K562 (cell line): ENCODE data around the gene CHD5. TPM values are rescaled to one million over a fixed set of nuclear protein-coding genes. Genes with fewer than 3 reads are reported as not detected.
A peak's percentile ranks its signal among the peaks of the same experiment; 100 is the strongest.

Source experiments
- FIP1L1 ChIP-seq: fragments of 200-400 bp; formaldehyde crosslinking; IDR thresholded peaks from 2 replicates; pipeline ENCODE4 v1.6.1; 2018; ENCODE audit warnings: mild to moderate bottlenecking, low read depth, low read length; ENCODE audit not compliant: poor library complexity, severe bottlenecking
- HDAC3 ChIP-seq: fragments of 450-650 bp; IDR thresholded peaks from 2 replicates; pipeline ENCODE4 v1.6.1; 2018; ENCODE audit warnings: borderline replicate concordance, mild to moderate bottlenecking, moderate library complexity; ENCODE audit not compliant: partially characterized antibody
- KHSRP ChIP-seq: fragments of 450-650 bp; IDR thresholded peaks from 2 replicates; pipeline ENCODE4 v1.6.1; 2017
- MED1 ChIP-seq: sonication (generic); formaldehyde crosslinking; IDR thresholded peaks from 2 replicates; pipeline ENCODE4 v1.8.1; 2023; ENCODE audit warnings: missing genetic modification reagents, borderline replicate concordance
- NCOA6 ChIP-seq: fragments of 450-650 bp; IDR thresholded peaks from 2 replicates; pipeline ENCODE4 v1.6.1; 2017; ENCODE audit warnings: mild to moderate bottlenecking
- SAFB ChIP-seq: fragments of 200-400 bp; formaldehyde crosslinking; IDR thresholded peaks from 2 replicates; pipeline ENCODE4 v1.6.1; 2017; ENCODE audit warnings: low read depth, low read length, borderline replicate concordance
- SMARCB1 ChIP-seq: IDR thresholded peaks from 2 replicates; pipeline ENCODE4 v1.6.1; 2011; ENCODE audit warnings: improper control_type of control experiment, low read depth; ENCODE audit not compliant: insufficient read length
- SRF ChIP-seq, 2 experiments: fragments of 250-450, 450-650 bp in 1 of 2; sonication (Bioruptor Pico) in 1 of 2; sonication (generic) in 1 of 2; formaldehyde crosslinking; IDR thresholded peaks; 2 replicates each; pipeline versions ENCODE4 v1.5.0 to v1.5.1; 2020 to 2022; ENCODE audit warnings: mild to moderate bottlenecking in 1 of 2, missing genetic modification reagents in 1 of 2
- THRAP3 ChIP-seq: fragments of 450-650 bp; IDR thresholded peaks from 2 replicates; pipeline ENCODE4 v1.6.1; 2016; ENCODE audit warnings: mild to moderate bottlenecking, inconsistent platforms, borderline replicate concordance
- ZNF79 ChIP-seq: fragments of 250-450 bp; sonication (Bioruptor Pico); IDR thresholded peaks from 2 replicates; pipeline ENCODE4 v1.4.0; 2020; ENCODE audit warnings: low read depth, mild to moderate bottlenecking, moderate library complexity
- polyA plus RNA-seq, 8 experiments: library from polyadenylated mRNA; depleted of rRNA in 4 of 8; stranded (reverse) in 5 of 8; unstranded in 3 of 8; fragments of >200 nt; fragmentation: Nextera tagmentation in 2 of 8; fragmentation: Illumina TruSeq in 1 of 8; extraction: Ambion mirVana in 2 of 8; extraction: Trizol in 1 of 8; gene quantifications; 2 replicates each; pipeline versions ENCODE4 v1.2.1 to v1.2.3, GENCODE V29; 2011 to 2014; ENCODE audit warnings: inconsistent platforms in 1 of 8, missing spikeins in 1 of 8
- total RNA-seq, 7 experiments: library from RNA; depleted of rRNA in 6 of 7; stranded (reverse); fragments of >200 nt in 6 of 7; fragmentation: Illumina TruSeq in 2 of 7; extraction: Trizol in 2 of 7; gene quantifications; 2 replicates each; pipeline versions ENCODE4 v1.2.1 to v1.2.3, GENCODE V29; 2011 to 2021; ENCODE audit warnings: low replicate concordance in 1 of 7
- TF ChIP-seq, protein P1 (sequence below): IDR thresholded peaks from 2 replicates; pipeline ENCODE4 v1.6.1; 2012; ENCODE audit warnings: low read depth, low read length, improper control_type of control experiment, borderline replicate concordance
- TF ChIP-seq, protein P2 (sequence below), 2 experiments: fragments of 150-350 bp in 1 of 2; IDR thresholded peaks; 2 replicates each; pipeline ENCODE4 v1.6.1; 2012 to 2016; ENCODE audit warnings: low read depth in 2 of 2, low read length in 2 of 2, mild to moderate bottlenecking in 1 of 2, moderate library complexity in 1 of 2
- TF ChIP-seq, protein P3 (sequence below): IDR thresholded peaks from 2 replicates; pipeline ENCODE4 v1.6.1; 2011; ENCODE audit not compliant: insufficient read length; ENCODE audit errors: extremely low read depth
- TF ChIP-seq, protein P4 (sequence below): fragments of 250-450 bp; sonication (Bioruptor Pico); IDR thresholded peaks from 2 replicates; pipeline ENCODE4 v1.8.0; 2022; ENCODE audit warnings: inconsistent platforms
- TF ChIP-seq, protein P5 (sequence below): fragments of 250-450 bp; sonication (Bioruptor Pico); IDR thresholded peaks from 2 replicates; pipeline ENCODE4 v1.5.0; 2022; ENCODE audit warnings: mild to moderate bottlenecking
- TF ChIP-seq, protein P6 (sequence below): fragments of 450-650 bp; formaldehyde crosslinking; conservative IDR thresholded peaks from 2 replicates; pipeline ENCODE4 v1.4.0; 2022; ENCODE audit warnings: mild to moderate bottlenecking, missing genetic modification characterization

The CHD5 gene
- total and polyA plus RNA-seq, 9 of the 15 experiments (the other 6 are each of a cell fraction or from before 2014, with no cell fraction given) = 0.03 to 0.52 (median 0.11) TPM; not detected in 2

DNA sequence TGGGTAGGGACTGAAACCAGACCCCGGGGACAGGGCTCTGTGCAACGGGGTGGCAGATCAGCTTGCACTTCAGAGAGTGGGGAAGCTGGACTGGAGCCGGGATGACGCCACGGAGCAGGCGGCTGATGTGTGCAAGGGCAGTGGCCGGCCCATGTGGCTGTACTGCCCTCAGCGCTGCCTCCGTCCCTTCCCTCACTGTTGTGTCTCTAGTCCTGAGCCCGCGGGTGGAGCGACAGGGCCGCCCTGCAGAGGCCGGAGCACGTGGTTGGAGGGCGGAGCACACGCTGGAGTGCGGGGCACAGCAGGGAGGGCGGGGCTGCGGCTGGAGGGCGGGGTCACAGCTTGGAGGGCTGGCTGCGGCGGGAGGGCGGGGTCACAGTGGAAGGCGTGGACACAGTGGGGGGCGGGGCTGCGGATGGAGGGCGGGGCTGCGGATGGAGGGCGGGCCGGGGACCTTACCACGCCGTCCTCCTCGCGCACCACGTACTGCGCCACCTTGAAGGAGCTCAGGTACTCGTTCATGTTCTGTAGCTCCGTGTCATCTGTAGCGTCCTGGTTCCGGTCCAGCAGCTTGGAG is 52.4 kb downstream of the CHD5 start (continued):
- TF ChIP-seq, protein P1, sequence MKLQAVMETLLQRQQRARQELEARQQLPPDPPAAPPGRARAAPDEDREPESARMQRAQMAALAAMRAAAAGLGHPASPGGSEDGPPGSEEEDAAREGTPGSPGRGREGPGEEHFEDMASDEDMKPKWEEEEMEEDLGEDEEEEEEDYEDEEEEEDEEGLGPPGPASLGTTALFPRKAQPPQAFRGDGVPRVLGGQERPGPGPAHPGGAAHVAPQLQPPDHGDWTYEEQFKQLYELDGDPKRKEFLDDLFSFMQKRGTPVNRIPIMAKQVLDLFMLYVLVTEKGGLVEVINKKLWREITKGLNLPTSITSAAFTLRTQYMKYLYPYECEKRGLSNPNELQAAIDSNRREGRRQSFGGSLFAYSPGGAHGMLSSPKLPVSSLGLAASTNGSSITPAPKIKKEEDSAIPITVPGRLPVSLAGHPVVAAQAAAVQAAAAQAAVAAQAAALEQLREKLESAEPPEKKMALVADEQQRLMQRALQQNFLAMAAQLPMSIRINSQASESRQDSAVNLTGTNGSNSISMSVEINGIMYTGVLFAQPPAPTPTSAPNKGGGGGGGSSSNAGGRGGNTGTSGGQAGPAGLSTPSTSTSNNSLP = no peak
- TF ChIP-seq, protein P2, sequence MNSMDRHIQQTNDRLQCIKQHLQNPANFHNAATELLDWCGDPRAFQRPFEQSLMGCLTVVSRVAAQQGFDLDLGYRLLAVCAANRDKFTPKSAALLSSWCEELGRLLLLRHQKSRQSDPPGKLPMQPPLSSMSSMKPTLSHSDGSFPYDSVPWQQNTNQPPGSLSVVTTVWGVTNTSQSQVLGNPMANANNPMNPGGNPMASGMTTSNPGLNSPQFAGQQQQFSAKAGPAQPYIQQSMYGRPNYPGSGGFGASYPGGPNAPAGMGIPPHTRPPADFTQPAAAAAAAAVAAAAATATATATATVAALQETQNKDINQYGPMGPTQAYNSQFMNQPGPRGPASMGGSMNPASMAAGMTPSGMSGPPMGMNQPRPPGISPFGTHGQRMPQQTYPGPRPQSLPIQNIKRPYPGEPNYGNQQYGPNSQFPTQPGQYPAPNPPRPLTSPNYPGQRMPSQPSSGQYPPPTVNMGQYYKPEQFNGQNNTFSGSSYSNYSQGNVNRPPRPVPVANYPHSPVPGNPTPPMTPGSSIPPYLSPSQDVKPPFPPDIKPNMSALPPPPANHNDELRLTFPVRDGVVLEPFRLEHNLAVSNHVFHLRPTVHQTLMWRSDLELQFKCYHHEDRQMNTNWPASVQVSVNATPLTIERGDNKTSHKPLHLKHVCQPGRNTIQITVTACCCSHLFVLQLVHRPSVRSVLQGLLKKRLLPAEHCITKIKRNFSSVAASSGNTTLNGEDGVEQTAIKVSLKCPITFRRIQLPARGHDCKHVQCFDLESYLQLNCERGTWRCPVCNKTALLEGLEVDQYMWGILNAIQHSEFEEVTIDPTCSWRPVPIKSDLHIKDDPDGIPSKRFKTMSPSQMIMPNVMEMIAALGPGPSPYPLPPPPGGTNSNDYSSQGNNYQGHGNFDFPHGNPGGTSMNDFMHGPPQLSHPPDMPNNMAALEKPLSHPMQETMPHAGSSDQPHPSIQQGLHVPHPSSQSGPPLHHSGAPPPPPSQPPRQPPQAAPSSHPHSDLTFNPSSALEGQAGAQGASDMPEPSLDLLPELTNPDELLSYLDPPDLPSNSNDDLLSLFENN (IDR thresholded peaks at IDR 0.05; ENCODE audit: low read depth in 2 of 2, low read length in 2 of 2) = no peak
- TF ChIP-seq, protein P3, sequence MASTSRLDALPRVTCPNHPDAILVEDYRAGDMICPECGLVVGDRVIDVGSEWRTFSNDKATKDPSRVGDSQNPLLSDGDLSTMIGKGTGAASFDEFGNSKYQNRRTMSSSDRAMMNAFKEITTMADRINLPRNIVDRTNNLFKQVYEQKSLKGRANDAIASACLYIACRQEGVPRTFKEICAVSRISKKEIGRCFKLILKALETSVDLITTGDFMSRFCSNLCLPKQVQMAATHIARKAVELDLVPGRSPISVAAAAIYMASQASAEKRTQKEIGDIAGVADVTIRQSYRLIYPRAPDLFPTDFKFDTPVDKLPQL = no peak
- no peak for TF ChIP-seq SMARCB1
- TF ChIP-seq HDAC3 = no peak
- TF ChIP-seq KHSRP = no peak
- TF ChIP-seq NCOA6 = no peak
- TF ChIP-seq THRAP3 = no peak
- no peak for TF ChIP-seq MED1 (CRISPR knock-in tag)
- TF ChIP-seq FIP1L1 = peak; percentile 37
- no peak for TF ChIP-seq SAFB
- TF ChIP-seq ZNF79 (CRISPR knock-in tag) = no peak
- TF ChIP-seq SRF (CRISPR knock-in tag; IDR thresholded peaks at IDR 0.05) = peak in 1 of 2 experiments; percentile 64; a peak in 1 of 4 replicates
- TF ChIP-seq, protein P4, sequence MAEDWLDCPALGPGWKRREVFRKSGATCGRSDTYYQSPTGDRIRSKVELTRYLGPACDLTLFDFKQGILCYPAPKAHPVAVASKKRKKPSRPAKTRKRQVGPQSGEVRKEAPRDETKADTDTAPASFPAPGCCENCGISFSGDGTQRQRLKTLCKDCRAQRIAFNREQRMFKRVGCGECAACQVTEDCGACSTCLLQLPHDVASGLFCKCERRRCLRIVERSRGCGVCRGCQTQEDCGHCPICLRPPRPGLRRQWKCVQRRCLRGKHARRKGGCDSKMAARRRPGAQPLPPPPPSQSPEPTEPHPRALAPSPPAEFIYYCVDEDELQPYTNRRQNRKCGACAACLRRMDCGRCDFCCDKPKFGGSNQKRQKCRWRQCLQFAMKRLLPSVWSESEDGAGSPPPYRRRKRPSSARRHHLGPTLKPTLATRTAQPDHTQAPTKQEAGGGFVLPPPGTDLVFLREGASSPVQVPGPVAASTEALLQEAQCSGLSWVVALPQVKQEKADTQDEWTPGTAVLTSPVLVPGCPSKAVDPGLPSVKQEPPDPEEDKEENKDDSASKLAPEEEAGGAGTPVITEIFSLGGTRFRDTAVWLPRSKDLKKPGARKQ = no peak
- TF ChIP-seq, protein P5, sequence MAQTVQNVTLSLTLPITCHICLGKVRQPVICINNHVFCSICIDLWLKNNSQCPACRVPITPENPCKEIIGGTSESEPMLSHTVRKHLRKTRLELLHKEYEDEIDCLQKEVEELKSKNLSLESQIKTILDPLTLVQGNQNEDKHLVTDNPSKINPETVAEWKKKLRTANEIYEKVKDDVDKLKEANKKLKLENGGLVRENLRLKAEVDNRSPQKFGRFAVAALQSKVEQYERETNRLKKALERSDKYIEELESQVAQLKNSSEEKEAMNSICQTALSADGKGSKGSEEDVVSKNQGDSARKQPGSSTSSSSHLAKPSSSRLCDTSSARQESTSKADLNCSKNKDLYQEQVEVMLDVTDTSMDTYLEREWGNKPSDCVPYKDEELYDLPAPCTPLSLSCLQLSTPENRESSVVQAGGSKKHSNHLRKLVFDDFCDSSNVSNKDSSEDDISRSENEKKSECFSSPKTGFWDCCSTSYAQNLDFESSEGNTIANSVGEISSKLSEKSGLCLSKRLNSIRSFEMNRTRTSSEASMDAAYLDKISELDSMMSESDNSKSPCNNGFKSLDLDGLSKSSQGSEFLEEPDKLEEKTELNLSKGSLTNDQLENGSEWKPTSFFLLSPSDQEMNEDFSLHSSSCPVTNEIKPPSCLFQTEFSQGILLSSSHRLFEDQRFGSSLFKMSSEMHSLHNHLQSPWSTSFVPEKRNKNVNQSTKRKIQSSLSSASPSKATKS = no peak
- TF ChIP-seq, protein P6, sequence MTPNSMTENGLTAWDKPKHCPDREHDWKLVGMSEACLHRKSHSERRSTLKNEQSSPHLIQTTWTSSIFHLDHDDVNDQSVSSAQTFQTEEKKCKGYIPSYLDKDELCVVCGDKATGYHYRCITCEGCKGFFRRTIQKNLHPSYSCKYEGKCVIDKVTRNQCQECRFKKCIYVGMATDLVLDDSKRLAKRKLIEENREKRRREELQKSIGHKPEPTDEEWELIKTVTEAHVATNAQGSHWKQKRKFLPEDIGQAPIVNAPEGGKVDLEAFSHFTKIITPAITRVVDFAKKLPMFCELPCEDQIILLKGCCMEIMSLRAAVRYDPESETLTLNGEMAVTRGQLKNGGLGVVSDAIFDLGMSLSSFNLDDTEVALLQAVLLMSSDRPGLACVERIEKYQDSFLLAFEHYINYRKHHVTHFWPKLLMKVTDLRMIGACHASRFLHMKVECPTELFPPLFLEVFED (CRISPR knock-in tag) = no peak
